GM12891 (cell line): ENCODE results near the gene DBN1.

ENCODE experiments used
- PAX5 ChIP-seq: IDR thresholded peaks from 2 replicates; pipeline ENCODE4 v1.6.1; 2011; ENCODE audit warnings: low read length, moderate library complexity, mild to moderate bottlenecking; ENCODE audit not compliant: insufficient read depth, severe bottlenecking
- POLR2A ChIP-seq: IDR thresholded peaks from 2 replicates; pipeline ENCODE4 v1.6.1; 2011; ENCODE audit warnings: low read depth, low read length, control low read depth
- POLR2AphosphoS5 ChIP-seq: IDR thresholded peaks from 2 replicates; pipeline ENCODE4 v1.6.1; 2011; ENCODE audit warnings: low read depth, low read length, control low read depth
- POU2F2 ChIP-seq: IDR thresholded peaks from 2 replicates; pipeline ENCODE4 v1.6.1; 2011; ENCODE audit warnings: low read depth, mild to moderate bottlenecking, control low read depth, low read length, moderate library complexity
- SPI1 ChIP-seq: IDR thresholded peaks from 2 replicates; pipeline ENCODE4 v1.6.1; 2011; ENCODE audit warnings: low read depth, low read length, control low read depth
- TAF1 ChIP-seq: IDR thresholded peaks from 2 replicates; pipeline ENCODE4 v1.6.1; 2011; ENCODE audit warnings: low read depth, low read length, control low read depth

GRCh38 chr5:177490992-177491391 is 17.6 kb upstream of the DBN1 start:
- no peak for TF ChIP-seq TAF1
- no peak for TF ChIP-seq POLR2A
- TF ChIP-seq POLR2AphosphoS5 = no peak
- no peak for TF ChIP-seq POU2F2
- TF ChIP-seq SPI1 = no peak
- no peak for TF ChIP-seq PAX5
